Esophagus squamous epithelium (tissue), 5 donors: ENCODE measurements around the gene LGR6. TPM values are rescaled to one million over a fixed set of nuclear protein-coding genes. Genes with fewer than 3 reads are reported as not detected.

Experiments used
- DNase-seq: peaks from one replicate; lab custom pipeline; 2025; lab: John Stamatoyannopoulos, UW
- H3K27ac ChIP-seq, 4 donors: fragments of 200-600 bp; sonication (generic); one replicate each; pipeline ENCODE4 v1.5.1; 2016 to 2019; ENCODE audit warnings: mild to moderate bottlenecking in 1 of 4
- H3K27me3 ChIP-seq, 4 donors: fragments of 200-600 bp; sonication (generic); 1 replicate in 3 of 4; 2 replicates in 1 of 4; pipeline versions ENCODE4 v1.5.1 to v1.6.0; 2017 to 2021; ENCODE audit warnings: antibody characterized with exemption in 1 of 4
- H3K36me3 ChIP-seq, 3 donors: fragments of 200-600 bp; sonication (generic); one replicate each; pipeline ENCODE4 v1.5.1; 2016 to 2019
- H3K4me1 ChIP-seq, 3 donors: fragments of 200-600 bp; sonication (generic); one replicate each; pipeline ENCODE4 v1.5.1; 2017 to 2019
- H3K4me3 ChIP-seq, 4 donors: fragments of 200-600 bp; sonication (generic); 1 replicate in 3 of 4; 2 replicates in 1 of 4; pipeline ENCODE4 v1.5.1; 2016 to 2019; ENCODE audit warnings: mild to moderate bottlenecking in 2 of 4, moderate library complexity in 1 of 4
- H3K9me3 ChIP-seq, 3 donors: fragments of 200-600 bp; sonication (generic); one replicate each; pipeline ENCODE4 v1.5.1; 2016 to 2019
- POLR2A ChIP-seq, 4 donors: fragments of 450-650 bp; IDR thresholded peaks; one replicate each; pipeline ENCODE4 v1.6.1; 2017; ENCODE audit warnings: antibody characterized with exemption in 4 of 4, mild to moderate bottlenecking in 4 of 4, moderate library complexity in 3 of 4
- WGBS, 2 donors: methylation state at CpG; one replicate each; pipeline ENCODE4 v1.1.5; 2018; 5-methylcytosine and 5-hydroxymethylcytosine counted together
- intact Hi-C: fragments of 100-400 bp; cut with DNase I; formaldehyde crosslinking; loops from one replicate; pipeline ENCODE4 v1.15.0; 2022
- total RNA-seq, 4 donors: library from RNA; depleted of rRNA; stranded (reverse); fragments of >200 nt; gene quantifications; one replicate each; pipeline ENCODE4 v1.1.0, GENCODE V29; 2016
- TF ChIP-seq, protein P1 (sequence below), 6 experiments: fragments of 450-650 bp in 4 of 6; fragments of 200-600 bp in 2 of 6; sonication (generic) in 2 of 6; IDR thresholded peaks; one replicate each; pipeline ENCODE4 v1.5.1; 2016 to 2019; ENCODE audit warnings: antibody characterized with exemption in 6 of 6, mild to moderate bottlenecking in 4 of 6, moderate library complexity in 4 of 6
- donor health status: DM: yes; HTN: yes; CAD: no.

Gene LGR6
- total RNA-seq, 4 donors from 2014 or later: 0.53 to 6.4 (median 2.9) TPM

DNA sequence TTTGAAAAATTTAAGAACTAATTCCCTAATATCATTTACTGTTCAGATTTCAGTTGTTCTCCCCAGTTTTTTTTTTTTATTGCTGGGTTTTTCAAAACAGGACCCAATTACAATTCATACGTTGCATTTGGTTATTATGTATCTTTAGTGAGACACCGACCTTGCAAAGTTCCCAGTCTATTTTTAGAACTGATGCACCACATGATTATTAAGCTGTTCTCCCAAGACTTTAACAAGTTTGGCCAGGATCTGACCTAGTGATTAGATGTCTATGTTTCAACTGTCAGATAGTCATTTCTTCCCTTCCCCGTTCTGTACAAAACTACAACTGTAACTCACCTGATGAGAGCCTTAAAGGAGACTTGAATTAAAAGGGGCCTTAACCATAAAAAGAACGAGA, 140.3 kb downstream of the LGR6 start:
- Histone ChIP-seq H3K36me3 (peaks cover 0 to 52% (median 0%) of the 10 kb centered on the region in 3 donors), H3K27ac (no peak overlapping the region), H3K4me3 (no peak overlapping the region), H3K9me3 (no peaks in the 10 kb centered on the region), H3K27me3 (no peaks in the 10 kb centered on the region), H3K4me1 (no peaks in the 10 kb centered on the region)
- no peak for DNase-seq
- WGBS, 2 donors: 68 to 72% methylated on average over 4 of the region's 4 CpGs
- intact Hi-C loops: no loop called here
- TF ChIP-seq POLR2A (IDR thresholded peaks at IDR 0.05): no peak
- TF ChIP-seq, protein P1, sequence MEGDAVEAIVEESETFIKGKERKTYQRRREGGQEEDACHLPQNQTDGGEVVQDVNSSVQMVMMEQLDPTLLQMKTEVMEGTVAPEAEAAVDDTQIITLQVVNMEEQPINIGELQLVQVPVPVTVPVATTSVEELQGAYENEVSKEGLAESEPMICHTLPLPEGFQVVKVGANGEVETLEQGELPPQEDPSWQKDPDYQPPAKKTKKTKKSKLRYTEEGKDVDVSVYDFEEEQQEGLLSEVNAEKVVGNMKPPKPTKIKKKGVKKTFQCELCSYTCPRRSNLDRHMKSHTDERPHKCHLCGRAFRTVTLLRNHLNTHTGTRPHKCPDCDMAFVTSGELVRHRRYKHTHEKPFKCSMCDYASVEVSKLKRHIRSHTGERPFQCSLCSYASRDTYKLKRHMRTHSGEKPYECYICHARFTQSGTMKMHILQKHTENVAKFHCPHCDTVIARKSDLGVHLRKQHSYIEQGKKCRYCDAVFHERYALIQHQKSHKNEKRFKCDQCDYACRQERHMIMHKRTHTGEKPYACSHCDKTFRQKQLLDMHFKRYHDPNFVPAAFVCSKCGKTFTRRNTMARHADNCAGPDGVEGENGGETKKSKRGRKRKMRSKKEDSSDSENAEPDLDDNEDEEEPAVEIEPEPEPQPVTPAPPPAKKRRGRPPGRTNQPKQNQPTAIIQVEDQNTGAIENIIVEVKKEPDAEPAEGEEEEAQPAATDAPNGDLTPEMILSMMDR (IDR thresholded peaks at IDR 0.05): no peak

DNA sequence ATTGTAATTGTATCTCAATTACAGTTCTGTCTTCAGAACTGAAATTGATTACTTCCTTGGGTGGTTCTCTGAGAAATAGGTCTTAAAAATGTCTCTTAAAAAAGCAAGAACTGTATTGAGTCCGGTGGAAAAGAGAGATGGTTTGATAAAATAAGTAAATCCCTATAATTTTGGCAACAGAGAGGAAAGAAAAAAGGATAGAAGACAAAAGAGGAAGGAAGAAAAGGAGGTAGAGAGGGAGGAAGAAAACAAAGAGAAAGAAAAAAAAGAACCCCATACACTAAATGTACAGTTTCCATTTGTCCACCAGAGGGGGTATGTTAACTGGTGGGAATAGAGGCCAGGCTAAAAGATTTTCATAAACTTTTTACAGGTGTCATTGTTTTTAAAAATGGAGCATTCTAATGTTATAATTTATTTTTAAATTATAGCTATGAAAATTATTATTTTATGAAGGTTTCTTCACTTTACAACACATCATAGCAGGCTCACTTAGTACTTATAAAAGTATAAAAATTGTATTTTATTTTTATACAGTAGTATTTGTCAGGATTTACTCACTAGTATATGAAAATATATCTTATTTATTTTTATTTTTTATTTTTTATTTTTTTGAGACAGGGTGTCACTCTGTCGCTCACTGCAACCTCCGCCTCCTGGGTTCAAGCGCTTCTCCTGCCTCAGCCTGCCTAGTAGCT, 150.2 kb downstream of the LGR6 start:
- Histone ChIP-seq H3K36me3 (no peaks in the 10 kb centered on the region), H3K27ac (no peak overlapping the region), H3K4me3 (no peak overlapping the region), H3K4me1 (peaks cover 0 to 20% (median 4%) of the 10 kb centered on the region in 3 donors), H3K9me3 (no peaks in the 10 kb centered on the region), H3K27me3 (no peaks in the 10 kb centered on the region)
- 67 to 68% methylated on average over 4 of the region's 4 CpGs for WGBS, 2 donors
- no peak for DNase-seq
- no peak for TF ChIP-seq POLR2A (IDR thresholded peaks at IDR 0.05)
- TF ChIP-seq, protein P1 (IDR thresholded peaks at IDR 0.05): peak; percentile 41 to 86 (median 71)
- intact Hi-C loops: loop anchor here (10.0 kb wide), 1 partner anchor 371 kb away; the partner anchor contains the start of gene SYT2

DNA sequence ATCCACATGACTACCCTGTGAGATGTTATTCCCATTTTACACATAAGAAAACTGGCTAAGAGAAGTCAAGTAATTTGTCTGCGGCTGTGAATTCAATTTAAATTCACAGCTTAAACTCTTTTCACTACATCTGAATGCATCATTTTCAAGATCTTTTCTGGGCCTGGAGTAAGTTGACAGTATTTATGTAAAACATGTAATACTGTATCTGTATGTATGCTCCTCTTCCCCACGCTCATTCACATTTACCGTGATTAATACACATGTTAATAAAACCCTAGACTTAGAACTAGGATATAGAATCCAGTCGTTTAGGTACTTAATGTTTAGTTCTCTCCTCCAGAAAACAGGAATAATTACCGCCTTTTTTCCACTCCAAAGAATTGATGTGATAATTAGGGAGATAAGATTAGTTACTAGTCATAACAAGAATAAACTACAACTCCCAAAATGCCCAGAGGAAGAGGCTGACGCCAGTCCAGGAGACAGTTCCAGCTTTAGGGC, 154.5 kb downstream of the LGR6 start:
- Histone ChIP-seq H3K4me3 (peak overlapping the region in 3 of 4 donors; percentile 84 to 97 (median 97)), H3K9me3 (no peaks in the 10 kb centered on the region), H3K4me1 (peaks cover 3 to 22% (median 13%) of the 10 kb centered on the region in 3 donors), H3K27me3 (no peaks in the 10 kb centered on the region), H3K36me3 (no peaks in the 10 kb centered on the region), H3K27ac (peak overlapping the region in 2 of 4 donors; percentile 32 to 96)
- intact Hi-C loops: loop anchor here (10.0 kb wide), 1 partner anchor 367 kb away; the partner anchor contains the start of gene SYT2
- TF ChIP-seq POLR2A (IDR thresholded peaks at IDR 0.05): no peak
- 43 to 49% methylated on average over 6 of the region's 6 CpGs for WGBS, 2 donors
- DNase-seq: no peak

- WGBS, 2 donors: 0% methylated on average over 7 to 16 of the region's 60 CpGs
- intact Hi-C loops: loop anchor here (10.0 kb wide), 1 partner anchor 366 kb away; the partner anchor contains the start of gene SYT2
- TF ChIP-seq, protein P1 (IDR thresholded peaks at IDR 0.05): no peak
- peak in 2 of 4 donors; percentile 6 to 57 for TF ChIP-seq POLR2A (IDR thresholded peaks at IDR 0.05)
Observed at GRCh38 chr1:202348509-202349205, 155.1 kb downstream of the LGR6 start, which contains the start of gene PPP1R12B. Gene PPP1R12B, plus strand, starts transcription at chr1:202348699. Its CDS starts 153 bp downstream, at chr1:202348852.

DNA sequence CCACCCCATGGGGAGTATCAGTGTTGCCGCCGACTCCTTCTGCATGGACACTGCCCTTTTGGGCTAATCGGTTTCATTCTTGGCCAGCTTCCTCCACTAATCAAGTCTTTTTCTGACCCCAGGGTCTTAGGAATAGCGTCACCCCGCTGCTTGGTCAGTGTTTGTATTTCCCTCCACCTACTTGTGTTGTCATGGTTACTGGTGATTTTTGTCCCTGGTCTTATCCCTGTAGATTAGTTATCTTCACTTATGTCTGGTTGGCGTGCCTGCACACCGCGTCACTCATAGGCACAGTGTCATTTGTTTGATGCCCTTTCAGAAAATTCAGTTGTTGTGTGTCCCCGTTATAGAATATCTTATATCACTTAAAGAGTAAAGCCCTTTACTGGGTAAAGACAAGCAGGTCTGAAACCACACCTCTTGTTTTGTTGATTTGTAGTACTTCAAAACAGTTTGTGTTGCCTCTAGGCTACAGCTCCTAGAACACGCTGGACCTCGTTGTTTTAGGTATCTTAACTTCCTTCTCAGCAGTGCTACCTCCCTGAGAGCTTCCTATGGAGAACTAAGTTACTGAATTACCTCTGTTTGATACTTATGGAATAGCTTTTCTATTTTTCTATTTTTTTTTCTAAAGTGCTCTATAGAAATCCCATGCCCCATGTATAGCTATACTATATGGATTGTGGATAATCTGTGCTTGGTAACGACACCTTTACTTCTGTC, 155.8 kb downstream of the LGR6 start:
- DNase-seq: no peak
- Histone ChIP-seq H3K4me3 (peak overlapping the region; percentile 84 to 97 (median 97)), H3K36me3 (no peaks in the 10 kb centered on the region), H3K4me1 (peaks cover 3 to 17% (median 13%) of the 10 kb centered on the region in 3 donors), H3K27me3 (no peaks in the 10 kb centered on the region), H3K27ac (peak overlapping the region; percentile 89 to 96 (median 94)), H3K9me3 (no peaks in the 10 kb centered on the region)
- TF ChIP-seq POLR2A (IDR thresholded peaks at IDR 0.05): no peak
- TF ChIP-seq, protein P1 (IDR thresholded peaks at IDR 0.05): no peak
- intact Hi-C loops: loop anchor here (10.0 kb wide), 1 partner anchor 365 kb away; the partner anchor contains the start of gene SYT2
- WGBS, 2 donors: 7% methylated on average over 12 of the region's 12 CpGs

More at GRCh38 chr1:202348509-202349205, 155.1 kb downstream of the LGR6 start, which contains the start of gene PPP1R12B:
- H3K27ac ChIP-seq: peak within 1 kb of the TSS; percentile 89 to 96 (median 94)
- H3K9me3 ChIP-seq: no peaks in the 10 kb centered on the region
- peaks cover 3 to 18% (median 13%) of the 10 kb centered on the region in 3 donors for H3K4me1 ChIP-seq
- no peaks in the 10 kb centered on the region for H3K27me3 ChIP-seq
- no peaks in the 10 kb centered on the region for H3K36me3 ChIP-seq
- H3K4me3 ChIP-seq: peak within 1 kb of the TSS; percentile 84 to 97 (median 97)
- DNase-seq: peak; percentile 88
